Erythroblast (primary cell): ENCODE results near the gene AP2A2.

Source experiments
- GATA1 ChIP-seq: IDR thresholded peaks from 2 replicates; pipeline ENCODE4 v1.6.1; 2011; ENCODE audit warnings: low read depth, mild to moderate bottlenecking, control low read depth, low read length, moderate library complexity
- POLR2A ChIP-seq: IDR thresholded peaks from 2 replicates; pipeline ENCODE4 v1.6.1; 2011; ENCODE audit warnings: mild to moderate bottlenecking, low read length

- TF ChIP-seq POLR2A (no peak), GATA1 (no peak)
These were observed 52.4 kb downstream of the AP2A2 start for GRCh38 chr11:977830-978720.
